Measurements from ENCODE around the gene FCER1G. TPM values are rescaled to one million over a fixed set of nuclear protein-coding genes. Genes with fewer than 3 reads are reported as not detected.
"Not testable (repeated sequence)": the region's sequence is repeated elsewhere in the genome, so short reads cannot be mapped to it uniquely, and the experiment has no call there.

The FCER1G gene
- total and polyA plus RNA-seq, 2 donors (not counting 3 experiments of a cell fraction or from before 2014, with no cell fraction given): 1.1 to 1.6 TPM

GRCh38 chr1:161257109-161257508, 42.0 kb downstream of the FCER1G start:
- H3K4me1 ChIP-seq (ENCODE audit: control insufficient read depth, extremely low read depth, insufficient read depth, low read length); H3K36me3 ChIP-seq (ENCODE audit: control insufficient read depth in 2 of 2, extremely low read depth in 1 of 2, insufficient read depth in 2 of 2, low read length in 2 of 2); H3K4me3 ChIP-seq (replicated peaks in 1 of 3; ENCODE audit: insufficient read depth in 1 of 3, low read depth in 1 of 3, low read length in 3 of 3); DNase-seq (ENCODE audit: low read depth, low spot score); dilution Hi-C loops (cut with MboI; ENCODE audit: extremely low pct_ligation_motif_present, low sequenced_read_pairs); H3K9me3 ChIP-seq (replicated peaks; ENCODE audit: control insufficient read depth, insufficient read depth, low read length); BruUV-seq (replicated peaks); H3K79me2 ChIP-seq (ENCODE audit: control insufficient read depth, insufficient read depth, low read length); H3K4me2 ChIP-seq (ENCODE audit: insufficient read depth, low read length); H3K9ac ChIP-seq (replicated peaks; ENCODE audit: extremely low read depth, insufficient read depth, low read length); H2AFZ ChIP-seq (ENCODE audit: low read depth, low read length); intact Hi-C loops (cut with micrococcal nuclease); H3K27ac ChIP-seq (ENCODE audit: insufficient read depth, low read depth, low read length); FAIRE-seq; H3K9me1 ChIP-seq (replicated peaks; ENCODE audit: control insufficient read depth, extremely low read depth, insufficient read depth, low read length); POLR2A ChIA-PET; H4K20me1 ChIP-seq (replicated peaks; ENCODE audit: control insufficient read depth, extremely low read depth, insufficient read depth, low read length): not testable (repeated sequence)
- H3K27me3 ChIP-seq (ENCODE audit: control insufficient read depth in 2 of 2, insufficient read depth in 2 of 2, low read length in 2 of 2): peaks cover 30 to 39% of the 10 kb centered on the region in 2 experiments
- CTCF ChIA-PET: interaction anchor here (1.8 to 2.0 kb wide), 2 partner anchors 34 to 49 kb away, joined by 5 read pairs; no protein-coding TSS in a partner anchor

GRCh38 chr1:161258439-161259344, 43.6 kb downstream of the FCER1G start, which contains the start of gene PCP4L1:
Gene PCP4L1 (plus strand): TSS chr1:161258745. CDS start chr1:161258975, 230 bp downstream.
- peak; percentile 47 for DNase-seq (ENCODE audit: low read depth, low spot score)
- POLR2A ChIA-PET: no interaction called here
- Histone ChIP-seq H3K9ac (replicated peaks; ENCODE audit: extremely low read depth, insufficient read depth, low read length) (no peak within 1 kb of the TSS), H3K79me2 (ENCODE audit: control insufficient read depth, insufficient read depth, low read length) (no peaks in the 10 kb centered on the region), H3K9me1 (replicated peaks; ENCODE audit: control insufficient read depth, extremely low read depth, insufficient read depth, low read length) (no peaks in the 10 kb centered on the region), H3K4me2 (ENCODE audit: insufficient read depth, low read length) (peak within 1 kb of the TSS; percentile 45), H4K20me1 (replicated peaks; ENCODE audit: control insufficient read depth, extremely low read depth, insufficient read depth, low read length) (no peaks in the 10 kb centered on the region), H3K27me3 (ENCODE audit: control insufficient read depth in 2 of 2, insufficient read depth in 2 of 2, low read length in 2 of 2) (peaks cover 31 to 39% of the 10 kb centered on the region in 2 experiments), H3K4me3 (replicated peaks in 1 of 3; ENCODE audit: insufficient read depth in 1 of 3, low read depth in 1 of 3, low read length in 3 of 3) (peak within 1 kb of the TSS; percentile 6 to 29 (median 18)), H3K4me1 (ENCODE audit: control insufficient read depth, extremely low read depth, insufficient read depth, low read length) (peaks cover 3% of the 10 kb centered on the region), H3K27ac (ENCODE audit: insufficient read depth, low read depth, low read length) (no peak within 1 kb of the TSS), H2AFZ (ENCODE audit: low read depth, low read length) (peak within 1 kb of the TSS; percentile 74), H3K9me3 (replicated peaks; ENCODE audit: control insufficient read depth, insufficient read depth, low read length) (no peaks in the 10 kb centered on the region), H3K36me3 (ENCODE audit: control insufficient read depth in 2 of 2, extremely low read depth in 1 of 2, insufficient read depth in 2 of 2, low read length in 2 of 2) (no peaks in the 10 kb centered on the region)
- dilution Hi-C loops (cut with MboI; ENCODE audit: extremely low pct_ligation_motif_present, low sequenced_read_pairs) (no loop called here), intact Hi-C loops (cut with micrococcal nuclease) (no loop called here)
- CTCF ChIA-PET: interaction anchor here (1.0 to 2.0 kb wide), 6 partner anchors 31 to 124 kb away, joined by 3 to 6 read pairs (median 4); partner anchors contain the start of gene TOMM40L
- TF ChIP-seq CTCF (IDR thresholded peaks at IDR 0.05; ENCODE audit: extremely low read depth in 1 of 2, insufficient read depth in 1 of 2, low read depth in 1 of 2, low read length in 2 of 2) (no peak), EZH2 (IDR thresholded peaks at IDR 0.05; ENCODE audit: borderline replicate concordance, low read depth, low read length, severe bottlenecking) (peak; percentile 76)
- no peak for FAIRE-seq
- BruUV-seq (replicated peaks): no TSS peak

All from endothelial cell of umbilical vein (primary cell).